GM19239 (cell line): Measurements from ENCODE around the gene LHX6.

ENCODE experiments used
- DNase-seq: peaks from one replicate; pipeline ENCODE4 v3.0.0; 2011; ENCODE audit warnings: low spot score; ENCODE audit not compliant: insufficient read length
- FAIRE-seq: peaks from 2 replicates; lab custom pipeline; 2011; peaks lifted over from hg19 to GRCh38; lab: Jason Lieb, UNC

LHX6 gene

DNA sequence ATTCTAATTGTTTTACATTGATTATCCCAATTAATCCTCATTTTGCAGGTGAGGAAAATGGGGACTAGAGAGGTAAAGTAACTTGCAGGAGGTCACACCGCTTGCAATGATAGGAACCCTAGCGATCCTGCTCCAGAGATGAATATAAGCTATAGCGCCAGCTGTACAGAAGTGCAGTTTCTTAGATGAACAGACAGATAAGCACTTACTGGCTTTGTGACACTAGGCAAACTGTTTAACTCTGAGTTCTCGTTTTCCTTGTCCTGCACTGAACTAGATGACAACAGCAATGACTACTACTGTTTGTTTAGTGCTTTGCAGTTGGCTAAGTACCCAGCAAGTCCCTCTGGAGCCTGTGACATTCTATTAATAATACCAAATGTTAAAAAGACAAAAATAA is 11.1 kb downstream of the LHX6 start:
- DNase-seq (no peak), FAIRE-seq (no peak)

DNA sequence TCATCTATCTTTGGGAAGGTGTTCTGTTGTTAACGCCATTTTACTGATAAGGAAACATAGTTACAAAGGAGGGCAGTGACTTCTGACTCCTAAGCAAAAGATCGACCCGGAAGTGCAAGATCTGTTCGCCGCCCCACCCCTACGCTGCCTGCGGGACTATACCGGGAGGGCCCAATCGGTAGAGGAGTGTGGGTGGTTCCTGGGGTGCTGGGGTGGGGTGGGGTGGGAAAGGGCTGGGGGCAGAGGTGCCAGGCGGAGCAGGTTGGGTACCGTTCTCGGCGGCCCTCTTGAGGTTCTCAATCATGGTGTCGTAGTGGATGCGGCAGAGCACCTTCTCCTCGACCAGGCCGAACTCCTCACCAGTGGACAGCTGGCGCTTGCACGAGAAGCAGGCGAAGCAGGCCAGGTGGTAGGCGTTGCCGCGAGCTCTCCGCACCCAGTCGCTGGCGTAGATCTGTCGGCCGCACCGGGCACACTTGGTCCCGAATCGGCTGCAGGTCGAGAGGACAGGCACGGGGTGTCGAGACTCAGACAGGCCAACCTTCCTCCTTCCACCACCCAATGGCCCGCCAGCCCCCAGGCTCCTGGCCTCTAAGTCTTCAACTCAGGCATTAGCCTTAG is 11.8 kb downstream of the LHX6 start:
- DNase-seq: no peak
- no peak for FAIRE-seq

DNA sequence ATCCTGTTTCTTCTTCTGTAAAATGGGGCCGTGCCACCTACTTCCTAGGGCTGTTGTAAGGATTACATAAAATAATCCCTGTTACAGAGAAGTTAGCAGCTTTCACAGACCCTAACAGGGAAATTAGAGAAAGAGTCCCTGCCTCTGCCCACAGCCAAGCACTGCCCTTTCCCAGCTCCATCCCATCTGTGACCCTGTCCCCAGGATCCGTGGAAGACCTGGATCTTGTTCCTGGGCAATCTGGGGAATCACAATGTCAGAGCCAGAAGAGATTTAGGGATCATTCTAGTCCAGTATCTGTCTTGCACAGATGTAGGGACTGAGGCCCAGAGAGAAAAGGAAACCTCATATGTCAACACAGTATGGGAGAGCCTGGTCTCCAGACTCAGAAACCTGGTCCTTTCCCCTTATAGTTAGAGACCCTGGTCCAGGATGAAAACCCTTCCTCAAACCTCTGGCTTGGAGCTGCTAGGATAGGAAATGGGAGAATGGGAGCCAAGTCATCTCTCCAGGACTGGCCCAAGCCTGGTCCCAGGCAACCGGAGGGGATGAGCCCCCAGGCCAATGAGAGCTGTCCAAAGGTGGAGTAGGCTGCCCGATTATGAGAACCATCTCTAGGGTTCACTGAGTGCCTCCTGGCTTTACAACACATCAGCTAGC is 12.5 kb downstream of the LHX6 start:
- no peak for FAIRE-seq
- DNase-seq: no peak

DNA sequence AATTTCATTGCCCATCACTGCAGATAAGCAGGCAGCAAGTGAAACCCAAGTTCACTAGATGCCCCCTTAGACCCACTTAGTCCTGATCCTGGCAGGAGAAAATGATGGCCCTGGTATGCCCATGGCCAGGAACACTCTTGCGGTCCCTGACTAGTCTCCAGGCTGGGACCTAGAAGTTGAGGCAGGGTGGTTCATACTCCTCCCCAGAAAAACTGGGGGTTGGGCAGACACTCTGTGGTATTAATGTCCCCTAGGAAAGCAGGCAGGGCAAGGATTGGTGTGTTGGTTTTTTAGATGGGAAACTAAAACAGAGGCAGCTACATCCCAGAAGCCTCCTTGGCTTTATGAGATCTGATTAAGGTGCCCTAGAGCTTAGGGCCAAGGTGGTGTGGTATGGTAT is 13.1 kb downstream of the LHX6 start:
- FAIRE-seq: no peak
- DNase-seq: no peak

DNA sequence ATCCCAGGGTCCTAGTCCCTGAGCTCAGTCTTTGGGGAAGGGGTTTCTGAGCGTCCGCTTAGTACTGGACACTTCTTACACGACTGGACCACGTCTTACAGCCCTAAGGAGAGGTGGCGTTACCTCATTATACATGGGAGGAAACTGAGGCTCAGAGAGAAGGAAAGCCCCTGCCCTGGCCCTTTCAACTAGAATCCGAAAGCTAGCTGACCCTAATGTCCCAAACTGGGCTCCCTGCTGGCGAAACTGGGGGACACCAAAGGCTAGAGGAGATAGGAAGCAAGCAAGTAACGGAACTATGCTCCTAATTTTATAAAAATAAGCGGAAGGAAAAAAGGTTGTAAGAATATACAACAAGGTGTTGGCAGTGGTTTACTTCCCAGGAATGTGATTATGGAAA is 14.2 kb downstream of the LHX6 start:
- FAIRE-seq: no peak
- no peak for DNase-seq

DNA sequence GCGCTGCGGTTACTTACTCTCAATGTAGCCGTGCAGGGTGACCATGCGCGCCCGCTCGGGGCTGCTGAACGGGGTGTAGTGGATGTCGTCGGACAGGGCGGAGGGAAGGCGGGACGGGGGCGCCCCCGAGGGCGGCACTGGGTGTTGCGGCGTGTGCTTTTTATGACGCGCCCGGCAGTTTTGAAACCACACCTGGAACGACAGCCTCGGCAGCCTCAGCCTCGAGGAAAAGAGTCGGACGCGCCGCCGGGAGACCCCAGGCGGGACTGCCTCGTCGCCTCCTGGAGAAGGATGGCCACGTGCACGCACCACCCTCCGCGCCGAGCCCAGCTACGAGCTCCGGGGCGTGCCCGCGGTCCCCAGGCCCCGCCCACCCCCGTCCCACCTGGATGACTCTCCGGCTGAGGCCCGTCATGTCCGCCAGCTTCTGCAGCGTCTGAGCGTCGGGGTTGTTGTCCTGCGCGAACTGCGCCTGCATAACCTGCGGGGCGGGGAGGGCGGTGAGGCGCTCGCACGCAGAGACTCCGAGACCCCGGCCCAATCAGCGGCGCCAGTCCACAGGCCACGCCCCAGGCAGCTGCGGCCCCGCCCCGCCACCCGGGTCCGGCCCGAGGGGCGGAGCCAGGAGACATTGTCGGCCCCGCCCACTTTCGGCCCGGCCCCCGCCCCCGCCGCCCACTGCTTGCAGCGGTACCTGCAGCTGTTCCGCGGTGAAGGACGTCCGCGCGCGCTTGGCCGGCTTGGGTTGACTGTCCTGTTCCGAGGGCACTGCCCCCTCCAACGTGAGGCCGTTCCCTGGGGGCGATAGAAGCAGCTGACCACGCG is 15.0 kb downstream of the LHX6 start:
- DNase-seq (peak; percentile 79), FAIRE-seq (no peak)

DNA sequence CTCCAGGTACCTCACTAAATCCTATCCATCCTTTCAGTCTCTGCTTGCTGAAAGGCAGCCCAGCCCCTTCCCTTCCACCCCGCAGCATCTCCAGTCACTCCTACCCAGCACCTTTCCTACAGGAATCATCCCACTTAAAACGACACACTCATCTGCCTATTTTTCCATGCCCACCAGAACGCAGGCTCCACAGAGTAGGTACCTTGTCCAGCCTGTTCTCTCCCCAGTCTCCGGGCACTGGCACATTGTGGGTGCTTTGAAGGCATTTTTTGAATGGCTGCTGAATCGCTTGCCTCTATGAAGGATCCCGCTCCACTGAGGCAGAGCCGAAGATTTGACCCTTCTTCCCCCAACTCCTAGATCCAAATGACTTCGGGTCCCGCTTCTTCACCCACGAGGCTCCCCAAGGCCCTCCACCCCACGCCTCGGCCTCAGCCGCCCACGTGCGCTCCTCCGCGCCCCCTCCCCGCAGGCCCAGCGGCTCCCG is 15.6 kb downstream of the LHX6 start:
- DNase-seq: no peak
- no peak for FAIRE-seq

DNA sequence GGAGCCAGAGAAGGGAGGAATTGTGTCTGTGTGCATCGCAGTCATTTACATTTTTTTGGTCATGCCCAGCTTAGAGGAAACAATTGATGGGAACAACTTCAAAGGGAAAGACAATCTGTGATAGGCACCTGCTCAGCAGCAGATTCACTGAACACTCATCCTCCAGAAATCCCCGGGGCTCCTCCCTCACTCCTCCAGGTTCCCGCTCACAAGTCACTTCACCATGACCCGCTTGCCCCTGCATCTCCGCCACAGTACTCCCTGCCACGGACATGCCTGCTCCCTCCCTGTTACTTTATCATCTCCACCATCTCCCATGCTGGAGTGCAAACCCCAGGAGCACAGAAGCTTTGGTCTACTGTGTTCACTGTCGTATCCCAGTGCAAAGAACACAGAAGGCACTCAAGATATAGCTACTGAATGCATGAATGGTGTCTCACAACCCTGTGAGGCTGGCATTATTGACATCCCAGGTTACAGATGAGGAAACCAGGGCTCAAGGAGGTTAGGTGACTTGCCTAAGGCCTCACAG is 16.2 kb downstream of the LHX6 start:
- no peak for FAIRE-seq
- DNase-seq: no peak

DNA sequence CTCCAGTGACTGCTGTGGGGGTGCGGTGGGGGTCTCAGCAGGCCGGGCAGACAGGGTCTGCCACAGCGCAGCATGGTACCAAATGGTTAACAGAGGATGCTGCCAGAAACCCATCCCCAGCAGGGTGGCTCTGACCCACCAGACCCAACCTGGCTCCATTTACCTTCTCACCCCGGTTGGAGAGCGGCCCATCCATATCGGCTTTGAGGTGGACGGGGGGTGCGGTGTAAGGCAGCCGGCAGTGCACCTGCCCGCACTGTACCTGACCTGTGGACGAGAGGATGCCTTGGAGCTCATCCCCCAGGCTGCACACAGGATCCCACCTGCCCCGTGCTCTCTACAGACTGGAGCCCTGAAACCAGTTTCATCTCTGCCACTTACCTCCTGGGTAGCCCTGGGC is 19.3 kb downstream of the LHX6 start:
- FAIRE-seq (no peak), DNase-seq (no peak)

DNA sequence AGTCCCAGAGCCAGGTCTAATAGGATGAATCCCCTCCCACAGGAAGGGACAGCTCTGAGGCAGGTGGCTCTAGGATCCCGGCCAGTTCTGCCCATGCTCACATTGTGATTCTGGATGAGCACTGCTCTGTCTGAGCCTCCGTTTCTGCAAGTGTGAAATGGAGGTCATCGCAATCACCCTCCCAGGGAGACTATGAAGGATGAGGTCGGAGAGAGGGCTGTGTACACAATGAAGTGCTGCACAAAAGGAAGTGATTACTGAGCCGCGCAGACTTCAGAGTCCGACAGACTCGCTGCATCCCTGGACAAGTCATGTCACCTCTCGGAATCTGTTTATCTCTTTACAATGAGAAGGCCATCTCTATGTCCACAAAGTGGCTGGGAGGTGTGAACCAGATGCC is 21.7 kb downstream of the LHX6 start:
- DNase-seq (no peak), FAIRE-seq (no peak)

DNA sequence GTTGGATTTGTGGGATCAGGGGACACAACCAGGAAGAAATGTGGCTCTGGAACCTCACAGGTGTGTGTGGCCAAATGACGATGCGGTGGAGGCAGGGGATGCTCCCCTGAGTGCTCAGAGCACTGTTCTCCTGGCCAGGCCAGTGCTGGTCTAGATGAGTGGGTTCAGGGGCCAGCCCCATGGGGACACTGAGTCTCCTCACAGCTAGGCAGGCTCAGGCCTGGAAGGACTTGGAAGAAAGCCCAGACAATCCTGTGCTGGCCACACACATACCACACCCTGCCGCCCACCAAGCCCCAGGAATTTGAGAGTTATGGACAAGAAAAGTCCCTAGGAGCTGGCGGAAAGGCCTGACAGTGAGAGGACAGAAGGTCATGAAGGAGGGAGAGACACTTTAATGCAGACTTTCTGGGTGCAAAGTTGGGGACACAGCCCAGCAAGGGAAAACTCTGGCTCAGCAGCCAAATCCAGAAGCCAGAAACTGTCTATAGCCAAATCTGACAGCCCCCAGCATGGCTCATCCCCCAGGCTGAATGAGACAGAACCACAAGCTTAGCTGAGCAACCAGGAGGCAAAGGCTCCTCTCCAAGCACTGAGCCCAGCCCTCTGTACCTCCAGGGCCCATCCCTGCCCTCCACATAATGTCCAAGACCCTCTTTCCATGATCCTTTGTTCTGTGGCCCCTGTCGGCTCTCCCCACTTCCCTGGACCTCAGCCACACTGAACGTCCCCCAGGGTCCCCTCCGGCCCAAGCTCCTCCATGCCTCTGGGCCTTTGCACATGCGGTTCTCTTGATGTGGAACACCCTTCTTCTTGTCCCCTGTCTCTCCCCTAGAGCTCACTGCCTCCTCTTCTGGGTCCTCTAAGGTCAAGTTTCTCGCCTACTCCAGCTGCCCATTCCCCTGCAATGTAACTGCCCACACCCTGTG is 22.4 kb downstream of the LHX6 start:
- DNase-seq: no peak
- no peak for FAIRE-seq

DNA sequence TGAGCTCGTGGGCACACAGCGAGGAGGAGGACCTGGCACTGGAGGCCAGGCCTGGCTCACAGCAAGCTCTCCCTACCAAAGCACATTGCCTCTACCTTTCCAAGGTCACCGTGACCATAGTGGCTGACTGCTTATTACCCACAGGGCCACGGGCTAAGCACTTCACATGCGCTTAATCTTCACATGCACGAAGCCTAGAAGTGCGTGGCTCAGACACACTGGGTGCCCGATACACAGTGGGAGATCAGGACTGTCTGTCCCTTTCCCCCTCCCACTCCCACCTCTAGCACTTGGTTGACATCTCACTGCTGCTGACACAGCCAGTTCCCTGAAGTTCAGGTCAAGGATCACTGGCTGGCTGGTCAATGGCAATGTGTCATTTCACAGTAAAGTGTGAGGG is 23.6 kb downstream of the LHX6 start:
- DNase-seq (no peak), FAIRE-seq (no peak)

DNA sequence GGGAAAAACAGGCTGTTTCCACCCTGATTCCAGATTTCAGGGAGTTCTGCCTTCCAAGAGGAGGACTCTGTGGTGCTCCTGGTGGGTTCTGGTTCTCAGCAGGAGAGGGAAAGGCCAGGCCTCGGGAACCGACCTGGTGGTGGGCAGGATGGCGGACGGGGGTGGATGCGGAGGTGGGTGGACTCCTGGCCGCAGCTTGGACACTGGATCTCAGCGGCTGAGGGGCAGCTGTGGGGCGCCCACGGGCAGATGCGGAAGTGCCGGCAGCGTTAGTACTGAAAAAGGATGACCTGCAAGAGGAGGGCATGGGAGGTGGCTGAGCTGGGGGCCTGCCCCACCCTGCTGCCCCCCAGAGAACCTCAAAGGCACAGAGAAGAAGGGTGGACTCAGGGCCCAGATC is 24.3 kb downstream of the LHX6 start:
- DNase-seq: no peak

DNA sequence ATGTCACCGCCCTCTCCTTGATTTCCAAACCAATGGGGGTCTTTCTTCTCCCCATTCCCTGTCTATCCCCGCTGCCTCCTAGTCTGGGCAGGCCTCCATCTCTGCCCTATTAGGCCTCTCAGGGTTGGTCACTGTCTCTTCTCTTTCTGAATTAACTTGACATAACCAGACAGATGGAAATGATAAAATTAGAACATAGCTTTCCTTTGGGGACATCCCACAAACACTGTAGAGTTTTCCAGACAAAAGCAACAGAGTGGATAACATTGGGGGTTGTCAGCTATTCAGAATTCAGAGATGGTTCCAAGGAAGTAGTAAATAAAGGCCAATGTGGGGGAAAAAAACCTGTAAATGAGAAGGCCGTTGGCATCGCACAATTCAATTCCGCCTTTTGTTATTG is 24.7 kb downstream of the LHX6 start:
- DNase-seq (no peak), FAIRE-seq (no peak)

More for the DNA sequence above, 24.3 kb downstream of the LHX6 start:
- no peak for FAIRE-seq

DNA sequence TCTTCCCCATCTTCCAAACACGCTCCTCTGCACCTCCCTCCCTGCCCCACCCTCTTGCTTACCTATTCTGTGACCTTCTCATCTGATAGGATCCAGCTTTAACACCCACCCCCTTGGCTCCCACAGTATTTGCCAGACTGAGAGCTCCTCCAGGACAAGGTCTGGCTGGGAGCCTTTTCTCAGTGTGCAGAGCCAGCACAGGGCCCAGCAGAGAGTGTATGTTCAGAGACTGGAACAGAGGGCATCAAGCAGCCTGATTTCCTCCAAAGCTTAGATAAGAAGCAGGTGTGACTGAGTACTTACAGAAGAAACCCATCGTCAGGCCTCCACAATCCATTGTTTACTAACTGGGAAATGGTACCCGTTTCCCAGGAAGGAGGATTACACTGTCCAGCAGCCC is 26.6 kb downstream of the LHX6 start:
- FAIRE-seq (no peak), DNase-seq (no peak)

DNA sequence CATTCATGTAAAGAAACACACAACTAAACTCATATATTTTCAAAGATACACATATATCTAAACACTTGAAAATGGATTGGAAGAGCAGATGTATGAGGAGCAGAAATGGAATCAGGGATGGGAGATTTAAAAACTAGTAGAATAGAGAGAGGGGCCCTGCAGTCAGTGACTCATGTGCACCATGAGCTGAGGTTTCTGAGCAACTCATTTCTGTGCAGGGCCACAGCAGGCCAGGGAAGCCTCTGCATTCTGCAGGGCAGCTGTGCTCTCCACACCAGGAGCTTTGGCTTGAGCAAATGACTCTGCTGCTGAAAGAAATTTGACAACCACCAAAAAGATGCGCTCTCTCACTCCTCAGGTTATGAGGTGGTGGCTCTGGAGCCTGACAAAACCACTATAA is 27.1 kb downstream of the LHX6 start:
- DNase-seq: no peak
- FAIRE-seq: no peak

DNA sequence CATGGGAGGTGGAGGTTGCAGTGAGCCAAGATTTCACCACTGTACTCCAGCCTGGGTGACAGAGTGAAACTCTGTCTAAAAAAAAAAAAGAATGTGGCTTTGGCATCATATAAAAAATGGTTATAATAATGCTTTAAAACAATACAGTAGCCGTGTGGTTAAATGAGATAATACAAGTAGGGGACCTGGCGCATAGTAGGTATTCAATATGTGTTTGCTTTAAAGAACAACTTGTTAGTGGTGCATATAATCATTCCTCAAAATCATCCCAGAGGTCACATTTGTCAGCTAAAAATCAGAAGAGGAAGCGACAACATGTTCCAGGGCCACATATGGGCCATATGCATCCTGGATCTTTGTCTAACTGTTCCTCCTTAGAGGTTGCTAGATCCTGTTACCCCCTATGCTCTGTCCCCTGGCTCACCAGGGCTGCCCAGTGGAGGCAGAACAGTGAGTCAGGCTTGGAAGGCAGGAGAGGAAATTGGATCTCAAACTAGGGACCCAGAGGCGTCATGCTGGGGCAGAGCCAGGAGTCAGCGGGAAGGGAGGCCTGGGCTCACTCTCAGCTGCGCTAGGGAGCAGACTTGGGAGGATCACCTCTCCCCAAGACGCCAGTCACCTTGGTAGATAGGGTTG is 27.7 kb downstream of the LHX6 start:
- FAIRE-seq: no peak
- no peak for DNase-seq

DNA sequence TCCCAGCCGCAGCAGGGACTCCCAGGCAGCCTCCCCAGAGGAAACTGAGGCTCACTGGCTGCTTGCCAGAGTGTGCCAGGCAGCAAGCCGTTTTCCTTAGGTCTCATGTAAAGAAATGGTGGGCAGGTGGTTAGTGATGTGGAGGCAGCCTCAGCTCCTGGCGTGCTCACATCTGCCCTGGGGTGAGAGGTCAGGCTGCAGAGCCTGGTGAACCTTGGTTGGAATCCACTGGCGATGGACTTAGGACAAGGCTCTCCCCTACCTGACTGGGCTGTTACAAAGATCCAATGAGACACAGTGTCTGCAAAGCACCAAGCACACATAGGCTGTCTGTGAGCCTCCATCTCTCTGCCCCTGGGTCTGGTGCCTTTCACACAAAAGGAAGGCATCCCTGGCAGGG is 30.9 kb downstream of the LHX6 start:
- DNase-seq (no peak), FAIRE-seq (no peak)

DNA sequence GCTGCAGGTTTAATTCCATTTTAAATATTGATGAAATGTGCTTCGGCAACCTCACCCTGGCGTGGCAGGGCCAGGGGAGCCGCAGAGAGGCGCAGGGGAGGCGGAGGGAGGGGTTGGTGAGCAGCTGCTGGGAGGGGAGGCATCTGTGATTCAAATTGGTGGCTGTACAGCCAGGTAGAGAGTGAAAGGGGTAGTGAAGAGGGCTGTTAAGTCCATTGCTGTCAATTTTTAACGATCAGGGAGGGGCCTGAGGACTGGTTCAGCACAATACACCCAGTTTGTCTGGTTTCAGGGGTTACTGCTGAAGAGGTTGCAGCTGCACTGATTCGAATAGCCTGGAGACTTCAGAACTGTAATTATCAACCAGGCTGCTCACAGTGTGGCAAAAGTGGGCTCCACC is 31.3 kb downstream of the LHX6 start:
- DNase-seq (no peak), FAIRE-seq (no peak)

DNA sequence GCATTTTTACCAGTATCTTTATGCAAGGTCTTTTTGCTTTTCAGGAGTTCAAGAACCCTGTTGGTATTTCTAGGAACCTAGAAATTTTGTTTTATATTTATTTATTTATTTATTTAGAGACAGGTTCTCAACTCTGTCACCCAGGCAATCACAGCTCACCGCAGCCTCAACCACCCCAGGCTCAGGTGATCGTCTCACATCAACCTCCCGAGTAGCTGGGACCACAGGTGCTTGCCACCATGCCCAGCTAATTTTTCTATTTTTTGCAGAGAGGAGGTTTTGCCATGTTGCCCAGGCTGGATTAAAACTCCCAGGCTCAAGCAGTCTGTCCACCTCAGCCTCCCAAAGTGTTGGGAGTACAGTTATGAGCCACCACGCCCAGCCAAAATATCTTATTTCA is 32.9 kb downstream of the LHX6 start:
- FAIRE-seq (no peak), DNase-seq (no peak)
